Liver (tissue), 9 donors: ENCODE results near the gene FAM25G. TPM values are rescaled to one million over a fixed set of nuclear protein-coding genes. Genes with fewer than 3 reads are reported as not detected.

Experiments used
- DNase-seq: peaks from one replicate; pipeline ENCODE4 v3.0.0-alpha.2; 2017; ENCODE audit warnings: low spot score
- H3K27ac ChIP-seq, 2 donors: one replicate each; pipeline ENCODE4 v1.7.0; 2013; ENCODE audit warnings: inconsistent platforms in 2 of 2, low read length in 2 of 2, control low read depth in 1 of 2, low read depth in 1 of 2, mild to moderate bottlenecking in 1 of 2
- H3K27me3 ChIP-seq, 4 donors: one replicate each; pipeline versions ENCODE4 v1.6.1 to v1.7.0; 2013; ENCODE audit warnings: low read length in 3 of 4, inconsistent platforms in 1 of 4, mild to moderate bottlenecking in 1 of 4, moderate library complexity in 1 of 4; ENCODE audit not compliant: control insufficient read depth in 4 of 4, insufficient read depth in 4 of 4
- H3K36me3 ChIP-seq, 4 donors: one replicate each; pipeline versions ENCODE4 v1.6.1 to v1.7.0; 2013; ENCODE audit warnings: low read length in 3 of 4, mild to moderate bottlenecking in 3 of 4, low read depth in 1 of 4, moderate library complexity in 1 of 4; ENCODE audit not compliant: control insufficient read depth in 4 of 4, insufficient read depth in 3 of 4
- H3K4me1 ChIP-seq, 4 donors: one replicate each; pipeline versions ENCODE4 v1.6.1 to v1.7.0; 2013; ENCODE audit warnings: low read length in 3 of 4, mild to moderate bottlenecking in 3 of 4, moderate library complexity in 1 of 4; ENCODE audit not compliant: control insufficient read depth in 4 of 4, insufficient read depth in 4 of 4
- H3K4me3 ChIP-seq, 3 donors: one replicate each; pipeline versions ENCODE4 v1.6.1 to v1.7.0; 2013; ENCODE audit warnings: low read length in 3 of 3, control low read depth in 1 of 3, low read depth in 1 of 3, mild to moderate bottlenecking in 1 of 3
- H3K9ac ChIP-seq, 2 donors: one replicate each; pipeline ENCODE4 v1.7.0; 2013; ENCODE audit warnings: low read length in 2 of 2, mild to moderate bottlenecking in 2 of 2, moderate library complexity in 2 of 2, control low read depth in 1 of 2, low read depth in 1 of 2
- H3K9me3 ChIP-seq, 4 donors: one replicate each; pipeline versions ENCODE4 v1.6.1 to v1.7.0; 2013; ENCODE audit warnings: low read length in 3 of 4; ENCODE audit not compliant: control insufficient read depth in 4 of 4
- EGR1 ChIP-seq, 2 donors: IDR thresholded peaks; 2 replicates each; pipeline ENCODE4 v1.6.1; 2016 to 2018; ENCODE audit warnings: antibody characterized with exemption in 2 of 2, low read depth in 2 of 2
- FOXA1 ChIP-seq: IDR thresholded peaks from 2 replicates; pipeline ENCODE4 v1.6.1; 2016; ENCODE audit warnings: antibody characterized with exemption
- GABPA ChIP-seq, 2 donors: IDR thresholded peaks in 1 of 2; conservative IDR thresholded peaks in 1 of 2; 2 replicates each; pipeline ENCODE4 v1.6.1; 2016; ENCODE audit warnings: antibody characterized with exemption in 2 of 2, mild to moderate bottlenecking in 1 of 2, moderate library complexity in 1 of 2
- HNF4A ChIP-seq, 2 donors: conservative IDR thresholded peaks; 2 replicates each; pipeline ENCODE4 v1.6.1; 2016; ENCODE audit warnings: antibody characterized with exemption in 2 of 2, mild to moderate bottlenecking in 2 of 2
- HNF4G ChIP-seq: IDR thresholded peaks from 2 replicates; pipeline ENCODE4 v1.6.1; 2016; ENCODE audit warnings: antibody characterized with exemption
- JUND ChIP-seq, 2 donors: IDR thresholded peaks; 2 replicates each; pipeline ENCODE4 v1.6.1; 2016; ENCODE audit warnings: antibody characterized with exemption in 2 of 2
- NR2F2 ChIP-seq: IDR thresholded peaks from 2 replicates; pipeline ENCODE4 v1.6.1; 2016; ENCODE audit warnings: antibody characterized with exemption
- RAD21 ChIP-seq, 2 donors: IDR thresholded peaks; 2 replicates each; pipeline ENCODE4 v1.6.1; 2016; ENCODE audit warnings: antibody characterized with exemption in 2 of 2, mild to moderate bottlenecking in 2 of 2
- RXRA ChIP-seq, 2 donors: IDR thresholded peaks; 2 replicates each; pipeline ENCODE4 v1.6.1; 2017 to 2018; ENCODE audit warnings: antibody characterized with exemption in 2 of 2, mild to moderate bottlenecking in 1 of 2
- SP1 ChIP-seq: IDR thresholded peaks from 2 replicates; pipeline ENCODE4 v1.6.1; 2018; ENCODE audit warnings: antibody characterized with exemption, mild to moderate bottlenecking
- TAF1 ChIP-seq: conservative IDR thresholded peaks from 2 replicates; pipeline ENCODE4 v1.6.1; 2016; ENCODE audit warnings: antibody characterized with exemption, mild to moderate bottlenecking
- YY1 ChIP-seq: IDR thresholded peaks from 2 replicates; pipeline ENCODE4 v1.6.1; 2016; ENCODE audit warnings: antibody characterized with exemption, mild to moderate bottlenecking
- WGBS: extraction: QIAGEN DNeasy Blood & Tissue Kit; methylation state at CpG from one replicate; pipeline ENCODE4 v1.1.7; 2013; 5-methylcytosine and 5-hydroxymethylcytosine counted together
- polyA plus RNA-seq, 2 donors: library from polyadenylated mRNA; stranded (reverse) in 1 of 2; unstranded in 1 of 2; fragments of 200-250 nt in 1 of 2; fragments of >200 nt in 1 of 2; fragmentation: Nextera tagmentation in 1 of 2; extraction: Ambion mirVana in 1 of 2; gene quantifications; one replicate each; pipeline versions ENCODE4 v1.2.1 to v1.2.3, GENCODE V29; 2013 to 2015
- total RNA-seq, 2 donors: library from RNA; depleted of rRNA; stranded (reverse); fragments of >200 nt; gene quantifications; one replicate each; pipeline ENCODE4 v1.2.3, GENCODE V29; 2014
- TF ChIP-seq, protein P1 (sequence below): IDR thresholded peaks from 2 replicates; pipeline ENCODE4 v1.6.1; 2016; ENCODE audit warnings: antibody characterized with exemption, mild to moderate bottlenecking
- TF ChIP-seq, protein P2 (sequence below): fragments of 150-350 bp; IDR thresholded peaks from 2 replicates; pipeline ENCODE4 v1.5.1; 2017; ENCODE audit warnings: improper control_type of control experiment, low read depth, low read length; ENCODE audit not compliant: missing input control
- TF ChIP-seq, protein P3 (sequence below): IDR thresholded peaks from 2 replicates; pipeline ENCODE4 v1.6.1; 2016; ENCODE audit warnings: antibody characterized with exemption
- TF ChIP-seq, protein P4 (sequence below): IDR thresholded peaks from 2 replicates; pipeline ENCODE4 v1.6.1; 2016; ENCODE audit warnings: antibody characterized with exemption
- TF ChIP-seq, protein P5 (sequence below): IDR thresholded peaks from 2 replicates; pipeline ENCODE4 v1.6.1; 2016; ENCODE audit warnings: antibody characterized with exemption
- donor health status: healthy.
- donor health status: healthy.
- donor health status: healthy.
- donor health status: healthy.
- donor health status: healthy.

The FAM25G gene
- total and polyA plus RNA-seq, 4 donors = not detected

DNA sequence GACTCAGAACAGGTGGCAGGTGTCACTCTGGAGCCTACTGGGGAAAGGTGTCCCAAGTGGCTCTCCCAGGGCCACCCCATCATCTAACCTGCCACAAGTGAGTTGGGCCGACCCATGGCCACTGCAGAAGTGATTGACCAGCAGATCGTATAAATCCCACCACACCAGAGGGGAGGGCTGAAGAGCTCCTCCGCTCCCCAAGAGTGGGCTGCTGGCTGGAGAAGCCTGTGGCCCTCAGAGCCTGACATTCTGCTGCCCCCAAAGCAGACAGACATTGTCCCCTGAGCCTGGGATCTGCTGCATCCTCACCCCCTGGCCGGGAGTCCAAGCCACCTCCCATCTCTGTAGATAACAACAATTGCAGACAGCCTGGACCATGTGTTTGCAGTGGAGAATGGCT is 44.3 kb downstream of the FAM25G start:
- H3K36me3 ChIP-seq = no peaks in the 10 kb centered on the region
- no peak overlapping the region for H3K9ac ChIP-seq
- DNase-seq = no peak
- H3K4me1 ChIP-seq = no peaks in the 10 kb centered on the region
- H3K4me3 ChIP-seq = no peak overlapping the region
- WGBS = 92% methylated on average over 4 of the region's 4 CpGs
- TF ChIP-seq, protein P1, sequence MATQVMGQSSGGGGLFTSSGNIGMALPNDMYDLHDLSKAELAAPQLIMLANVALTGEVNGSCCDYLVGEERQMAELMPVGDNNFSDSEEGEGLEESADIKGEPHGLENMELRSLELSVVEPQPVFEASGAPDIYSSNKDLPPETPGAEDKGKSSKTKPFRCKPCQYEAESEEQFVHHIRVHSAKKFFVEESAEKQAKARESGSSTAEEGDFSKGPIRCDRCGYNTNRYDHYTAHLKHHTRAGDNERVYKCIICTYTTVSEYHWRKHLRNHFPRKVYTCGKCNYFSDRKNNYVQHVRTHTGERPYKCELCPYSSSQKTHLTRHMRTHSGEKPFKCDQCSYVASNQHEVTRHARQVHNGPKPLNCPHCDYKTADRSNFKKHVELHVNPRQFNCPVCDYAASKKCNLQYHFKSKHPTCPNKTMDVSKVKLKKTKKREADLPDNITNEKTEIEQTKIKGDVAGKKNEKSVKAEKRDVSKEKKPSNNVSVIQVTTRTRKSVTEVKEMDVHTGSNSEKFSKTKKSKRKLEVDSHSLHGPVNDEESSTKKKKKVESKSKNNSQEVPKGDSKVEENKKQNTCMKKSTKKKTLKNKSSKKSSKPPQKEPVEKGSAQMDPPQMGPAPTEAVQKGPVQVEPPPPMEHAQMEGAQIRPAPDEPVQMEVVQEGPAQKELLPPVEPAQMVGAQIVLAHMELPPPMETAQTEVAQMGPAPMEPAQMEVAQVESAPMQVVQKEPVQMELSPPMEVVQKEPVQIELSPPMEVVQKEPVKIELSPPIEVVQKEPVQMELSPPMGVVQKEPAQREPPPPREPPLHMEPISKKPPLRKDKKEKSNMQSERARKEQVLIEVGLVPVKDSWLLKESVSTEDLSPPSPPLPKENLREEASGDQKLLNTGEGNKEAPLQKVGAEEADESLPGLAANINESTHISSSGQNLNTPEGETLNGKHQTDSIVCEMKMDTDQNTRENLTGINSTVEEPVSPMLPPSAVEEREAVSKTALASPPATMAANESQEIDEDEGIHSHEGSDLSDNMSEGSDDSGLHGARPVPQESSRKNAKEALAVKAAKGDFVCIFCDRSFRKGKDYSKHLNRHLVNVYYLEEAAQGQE = no peak
- no peak for TF ChIP-seq GABPA (IDR thresholded peaks at IDR 0.05 in 1 of 2, conservative IDR thresholded peaks at IDR 0.05 in 1 of 2)
- no peak for TF ChIP-seq EGR1 (IDR thresholded peaks at IDR 0.05; ENCODE audit: low read depth in 2 of 2)
- TF ChIP-seq, protein P2, sequence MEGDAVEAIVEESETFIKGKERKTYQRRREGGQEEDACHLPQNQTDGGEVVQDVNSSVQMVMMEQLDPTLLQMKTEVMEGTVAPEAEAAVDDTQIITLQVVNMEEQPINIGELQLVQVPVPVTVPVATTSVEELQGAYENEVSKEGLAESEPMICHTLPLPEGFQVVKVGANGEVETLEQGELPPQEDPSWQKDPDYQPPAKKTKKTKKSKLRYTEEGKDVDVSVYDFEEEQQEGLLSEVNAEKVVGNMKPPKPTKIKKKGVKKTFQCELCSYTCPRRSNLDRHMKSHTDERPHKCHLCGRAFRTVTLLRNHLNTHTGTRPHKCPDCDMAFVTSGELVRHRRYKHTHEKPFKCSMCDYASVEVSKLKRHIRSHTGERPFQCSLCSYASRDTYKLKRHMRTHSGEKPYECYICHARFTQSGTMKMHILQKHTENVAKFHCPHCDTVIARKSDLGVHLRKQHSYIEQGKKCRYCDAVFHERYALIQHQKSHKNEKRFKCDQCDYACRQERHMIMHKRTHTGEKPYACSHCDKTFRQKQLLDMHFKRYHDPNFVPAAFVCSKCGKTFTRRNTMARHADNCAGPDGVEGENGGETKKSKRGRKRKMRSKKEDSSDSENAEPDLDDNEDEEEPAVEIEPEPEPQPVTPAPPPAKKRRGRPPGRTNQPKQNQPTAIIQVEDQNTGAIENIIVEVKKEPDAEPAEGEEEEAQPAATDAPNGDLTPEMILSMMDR = no peak
- TF ChIP-seq, protein P3, sequence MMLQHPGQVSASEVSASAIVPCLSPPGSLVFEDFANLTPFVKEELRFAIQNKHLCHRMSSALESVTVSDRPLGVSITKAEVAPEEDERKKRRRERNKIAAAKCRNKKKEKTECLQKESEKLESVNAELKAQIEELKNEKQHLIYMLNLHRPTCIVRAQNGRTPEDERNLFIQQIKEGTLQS = no peak
- TF ChIP-seq YY1 = no peak
- TF ChIP-seq RXRA (IDR thresholded peaks at IDR 0.05) = no peak
- TF ChIP-seq TAF1 = no peak
- TF ChIP-seq HNF4G = no peak
- no peak for TF ChIP-seq SP1
- TF ChIP-seq HNF4A (conservative IDR thresholded peaks at IDR 0.05) = no peak
- no peak for TF ChIP-seq FOXA1
- TF ChIP-seq, protein P4, sequence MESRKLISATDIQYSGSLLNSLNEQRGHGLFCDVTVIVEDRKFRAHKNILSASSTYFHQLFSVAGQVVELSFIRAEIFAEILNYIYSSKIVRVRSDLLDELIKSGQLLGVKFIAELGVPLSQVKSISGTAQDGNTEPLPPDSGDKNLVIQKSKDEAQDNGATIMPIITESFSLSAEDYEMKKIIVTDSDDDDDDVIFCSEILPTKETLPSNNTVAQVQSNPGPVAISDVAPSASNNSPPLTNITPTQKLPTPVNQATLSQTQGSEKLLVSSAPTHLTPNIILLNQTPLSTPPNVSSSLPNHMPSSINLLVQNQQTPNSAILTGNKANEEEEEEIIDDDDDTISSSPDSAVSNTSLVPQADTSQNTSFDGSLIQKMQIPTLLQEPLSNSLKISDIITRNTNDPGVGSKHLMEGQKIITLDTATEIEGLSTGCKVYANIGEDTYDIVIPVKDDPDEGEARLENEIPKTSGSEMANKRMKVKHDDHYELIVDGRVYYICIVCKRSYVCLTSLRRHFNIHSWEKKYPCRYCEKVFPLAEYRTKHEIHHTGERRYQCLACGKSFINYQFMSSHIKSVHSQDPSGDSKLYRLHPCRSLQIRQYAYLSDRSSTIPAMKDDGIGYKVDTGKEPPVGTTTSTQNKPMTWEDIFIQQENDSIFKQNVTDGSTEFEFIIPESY = no peak
- no peak for TF ChIP-seq JUND (IDR thresholded peaks at IDR 0.05)
- no peak for TF ChIP-seq NR2F2
- no peaks in the 10 kb centered on the region for H3K27me3 ChIP-seq
- H3K27ac ChIP-seq = no peak overlapping the region
- H3K9me3 ChIP-seq = peaks cover 1 to 6% (median 3%) of the 10 kb centered on the region in 4 donors

DNA sequence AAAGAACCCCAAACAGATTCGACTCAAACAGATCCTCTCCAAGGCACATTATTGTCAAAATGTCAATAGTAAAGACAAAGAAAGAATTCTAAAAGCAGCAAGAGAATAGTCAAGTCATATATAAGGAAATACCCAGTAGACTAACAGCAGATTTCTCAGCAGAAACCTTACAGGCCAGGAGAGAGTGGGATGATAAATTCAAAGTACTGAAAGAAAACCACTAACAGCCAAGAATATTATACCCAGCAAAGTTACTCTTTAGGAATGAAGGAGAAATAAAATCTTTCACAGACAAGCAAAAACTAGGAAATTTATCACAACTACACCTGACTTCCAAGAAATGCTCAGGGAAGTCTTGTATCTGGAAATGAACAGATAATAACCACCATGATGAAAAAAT is 45.8 kb downstream of the FAM25G start:
- 84% methylated on average over 1 of the region's 1 CpG for WGBS
- H3K36me3 ChIP-seq = no peaks in the 10 kb centered on the region
- DNase-seq = no peak
- TF ChIP-seq GABPA (IDR thresholded peaks at IDR 0.05 in 1 of 2, conservative IDR thresholded peaks at IDR 0.05 in 1 of 2) (no peak), RXRA (IDR thresholded peaks at IDR 0.05) (no peak), YY1 (no peak), RAD21 (IDR thresholded peaks at IDR 0.05) (no peak), SP1 (no peak), TAF1 (no peak), HNF4A (conservative IDR thresholded peaks at IDR 0.05) (no peak), FOXA1 (no peak), JUND (IDR thresholded peaks at IDR 0.05) (no peak), HNF4G (no peak)
- TF ChIP-seq, protein P4 = no peak
- TF ChIP-seq, protein P3 = no peak
- TF ChIP-seq, protein P2 = no peak
- TF ChIP-seq, protein P5, sequence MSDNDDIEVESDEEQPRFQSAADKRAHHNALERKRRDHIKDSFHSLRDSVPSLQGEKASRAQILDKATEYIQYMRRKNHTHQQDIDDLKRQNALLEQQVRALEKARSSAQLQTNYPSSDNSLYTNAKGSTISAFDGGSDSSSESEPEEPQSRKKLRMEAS = no peak

More for the DNA sequence above, 45.8 kb downstream of the FAM25G start:
- Histone ChIP-seq H3K9me3 (peaks cover 1 to 6% (median 3%) of the 10 kb centered on the region in 4 donors), H3K4me1 (no peaks in the 10 kb centered on the region), H3K27me3 (no peaks in the 10 kb centered on the region), H3K4me3 (no peak overlapping the region), H3K27ac (no peak overlapping the region), H3K9ac (no peak overlapping the region)
